Activated CD4-positive, CD25-positive, alpha-beta regulatory T cell (primary cell): Measurements from ENCODE around the gene WAS.
"Not testable (repeated sequence)": the region's sequence is repeated elsewhere in the genome, so short reads cannot be mapped to it uniquely, and the experiment has no call there.

Experiments
- DNase-seq, 4 experiments: peaks; one replicate each; lab custom pipeline; 2025; lab: John Stamatoyannopoulos, UW

Gene WAS

GRCh38 chrX:48685416-48685815, 1.8 kb downstream of the WAS start:
- DNase-seq: no peak

DNA sequence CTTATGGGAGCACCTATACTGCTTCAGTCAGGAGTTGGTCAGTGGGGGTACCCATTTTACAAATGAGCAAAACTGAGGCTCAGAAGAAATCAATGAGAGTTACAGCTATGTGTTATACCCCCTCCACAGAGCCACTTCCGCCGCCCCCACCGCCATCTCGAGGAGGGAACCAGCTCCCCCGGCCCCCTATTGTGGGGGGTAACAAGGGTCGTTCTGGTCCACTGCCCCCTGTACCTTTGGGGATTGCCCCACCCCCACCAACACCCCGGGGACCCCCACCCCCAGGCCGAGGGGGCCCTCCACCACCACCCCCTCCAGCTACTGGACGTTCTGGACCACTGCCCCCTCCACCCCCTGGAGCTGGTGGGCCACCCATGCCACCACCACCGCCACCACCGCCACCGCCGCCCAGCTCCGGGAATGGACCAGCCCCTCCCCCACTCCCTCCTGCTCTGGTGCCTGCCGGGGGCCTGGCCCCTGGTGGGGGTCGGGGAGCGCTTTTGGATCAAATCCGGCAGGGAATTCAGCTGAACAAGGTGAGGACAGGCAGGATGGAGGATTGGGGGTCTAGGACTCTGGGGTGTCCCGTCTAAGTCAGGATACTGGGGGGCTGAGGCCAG, 5.0 kb downstream of the WAS start:
- no peak for DNase-seq

DNA sequence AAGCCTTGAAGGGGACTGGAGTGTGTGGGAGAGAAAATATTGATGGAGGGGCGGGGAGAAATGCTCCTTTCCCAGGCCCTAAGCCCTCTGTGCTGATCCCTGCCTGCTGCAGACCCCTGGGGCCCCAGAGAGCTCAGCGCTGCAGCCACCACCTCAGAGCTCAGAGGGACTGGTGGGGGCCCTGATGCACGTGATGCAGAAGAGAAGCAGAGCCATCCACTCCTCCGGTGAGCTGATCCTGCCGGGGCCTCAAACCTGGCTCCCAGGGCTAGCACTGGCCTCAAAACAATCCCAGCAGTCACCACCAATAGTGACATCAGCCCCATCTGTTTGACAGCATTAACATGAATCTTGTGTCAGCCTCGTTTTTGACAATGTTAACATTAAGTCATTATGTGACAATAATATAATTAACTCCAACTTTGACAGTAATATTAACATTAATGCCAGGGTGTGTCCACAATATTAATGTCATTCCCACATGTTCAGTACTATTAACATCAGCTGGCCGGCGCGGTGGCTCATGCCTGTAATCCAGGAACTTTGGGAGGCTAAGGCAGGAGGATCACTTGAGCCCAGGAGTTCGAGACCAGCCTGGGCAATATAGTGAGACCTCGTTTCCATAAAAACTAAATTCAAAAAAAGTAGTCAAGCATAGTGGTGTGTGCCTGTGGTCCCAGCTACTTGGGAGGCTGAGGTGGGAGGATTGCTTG, 5.8 kb downstream of the WAS start:
- DNase-seq: no peak

DNA sequence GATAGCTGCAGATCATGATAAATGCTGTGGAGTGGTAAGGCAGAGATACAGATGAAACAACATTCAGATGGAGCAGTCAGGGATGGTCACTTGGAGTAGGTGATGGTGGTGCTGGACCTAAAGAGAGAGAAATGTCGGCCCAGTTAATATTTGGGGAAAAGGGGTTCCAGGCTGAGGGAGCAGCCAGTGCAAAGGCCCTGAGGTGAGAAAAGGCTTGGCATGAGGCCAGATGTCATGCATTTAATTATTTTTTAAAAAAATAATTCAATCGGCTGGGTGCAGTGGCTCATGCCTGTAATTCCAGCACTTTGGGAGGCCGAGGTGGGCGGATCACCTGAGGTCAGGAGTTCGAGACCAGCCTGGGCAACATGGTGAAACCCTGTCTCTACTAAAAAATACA, 8.1 kb downstream of the WAS start:
- not testable (repeated sequence) for DNase-seq

GRCh38 chrX:48694776-48695533, 11.4 kb downstream of the WAS start:
- no peak for DNase-seq

DNA sequence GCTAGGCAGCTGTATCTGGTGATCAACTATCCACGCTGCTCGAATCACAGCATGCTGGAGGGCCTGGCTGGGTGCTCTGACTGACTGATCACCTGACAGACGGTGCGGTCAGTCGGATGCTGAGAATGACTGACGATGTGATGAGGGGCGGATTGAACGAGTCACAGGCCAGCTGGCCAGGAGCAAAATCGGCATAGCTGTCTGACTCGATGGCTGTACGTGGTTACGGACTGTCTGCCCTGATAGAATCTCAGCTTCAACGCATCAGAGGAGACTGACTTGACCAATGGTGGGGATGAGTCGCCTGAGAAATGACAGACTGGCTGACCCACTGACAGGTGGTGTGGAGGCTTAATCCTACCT, 11.9 kb downstream of the WAS start:
- no peak for DNase-seq

DNA sequence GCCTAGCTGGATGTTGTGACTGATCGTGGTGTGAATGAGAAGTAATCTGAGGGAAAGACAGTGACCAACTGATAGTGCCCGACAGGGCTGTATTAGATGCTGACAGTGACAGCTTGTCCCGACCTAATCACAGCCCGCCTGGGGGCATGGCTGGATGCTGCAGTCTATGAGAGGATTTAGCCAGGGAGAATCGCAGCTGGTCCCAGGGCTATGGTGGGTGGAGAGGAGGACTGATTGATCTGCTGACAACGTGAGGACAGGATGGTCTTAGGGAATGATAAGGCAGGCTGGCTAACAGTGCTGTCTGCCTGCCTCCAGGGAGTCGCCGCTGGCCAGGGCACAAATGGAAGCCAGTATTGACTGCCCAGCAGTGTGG, 12.3 kb downstream of the WAS start:
- no peak for DNase-seq

- DNase-seq: peak; percentile 45 to 79 (median 68)
Measured at GRCh38 chrX:48696301-48696908, 12.8 kb downstream of the WAS start, which contains the start of gene SUV39H1. Gene SUV39H1 (plus strand): TSS chrX:48696734. CDS start chrX:48696785, 51 bp downstream.

GRCh38 chrX:48696909-48697727, 13.5 kb downstream of the WAS start:
- no peak for DNase-seq

GRCh38 chrX:48698306-48698705, 14.7 kb downstream of the WAS start:
- no peak for DNase-seq

GRCh38 chrX:48700246-48700645, 16.6 kb downstream of the WAS start:
- no peak for DNase-seq

GRCh38 chrX:48700951-48701653, 17.5 kb downstream of the WAS start:
- DNase-seq: no peak

DNA sequence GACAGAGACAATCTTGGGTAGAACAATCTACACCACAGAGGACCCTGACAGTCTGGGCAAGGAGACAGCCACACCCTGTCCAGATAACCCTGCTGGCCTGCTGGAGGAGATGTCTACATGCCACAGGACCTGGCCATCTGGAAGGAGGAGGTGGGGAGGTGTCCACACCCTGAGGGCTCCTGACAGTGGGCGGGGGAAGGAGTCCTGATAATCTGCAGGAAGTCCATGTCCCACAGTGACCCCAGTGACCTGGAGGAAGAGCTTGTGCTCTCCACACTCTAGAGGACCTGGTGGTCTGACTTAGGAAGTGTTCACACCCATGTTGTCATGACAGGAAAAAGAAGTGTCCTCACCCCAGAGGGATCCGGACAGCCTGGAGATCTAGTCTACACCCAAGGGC, 18.4 kb downstream of the WAS start:
- DNase-seq: no peak

GRCh38 chrX:48702716-48703115, 19.1 kb downstream of the WAS start:
- DNase-seq: no peak

DNA sequence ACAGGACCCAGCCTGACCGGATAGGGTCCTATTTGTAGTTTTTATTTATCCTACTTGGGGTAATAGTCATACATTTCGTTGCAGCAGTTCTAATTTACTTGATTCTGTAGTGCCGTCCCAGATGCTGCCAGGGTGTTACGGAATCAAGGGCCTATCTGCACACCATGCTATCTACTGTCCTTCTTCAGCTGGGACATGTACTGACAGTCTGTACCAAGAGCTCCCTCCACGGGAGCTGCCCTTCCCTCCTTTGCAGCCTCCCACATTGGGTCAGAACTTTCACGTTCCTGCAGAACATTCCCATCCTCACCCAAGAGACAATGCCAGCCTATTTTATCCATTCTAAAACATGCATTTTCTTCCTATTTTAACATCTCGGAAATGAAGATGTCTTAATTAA, 19.6 kb downstream of the WAS start:
- no peak for DNase-seq

DNA sequence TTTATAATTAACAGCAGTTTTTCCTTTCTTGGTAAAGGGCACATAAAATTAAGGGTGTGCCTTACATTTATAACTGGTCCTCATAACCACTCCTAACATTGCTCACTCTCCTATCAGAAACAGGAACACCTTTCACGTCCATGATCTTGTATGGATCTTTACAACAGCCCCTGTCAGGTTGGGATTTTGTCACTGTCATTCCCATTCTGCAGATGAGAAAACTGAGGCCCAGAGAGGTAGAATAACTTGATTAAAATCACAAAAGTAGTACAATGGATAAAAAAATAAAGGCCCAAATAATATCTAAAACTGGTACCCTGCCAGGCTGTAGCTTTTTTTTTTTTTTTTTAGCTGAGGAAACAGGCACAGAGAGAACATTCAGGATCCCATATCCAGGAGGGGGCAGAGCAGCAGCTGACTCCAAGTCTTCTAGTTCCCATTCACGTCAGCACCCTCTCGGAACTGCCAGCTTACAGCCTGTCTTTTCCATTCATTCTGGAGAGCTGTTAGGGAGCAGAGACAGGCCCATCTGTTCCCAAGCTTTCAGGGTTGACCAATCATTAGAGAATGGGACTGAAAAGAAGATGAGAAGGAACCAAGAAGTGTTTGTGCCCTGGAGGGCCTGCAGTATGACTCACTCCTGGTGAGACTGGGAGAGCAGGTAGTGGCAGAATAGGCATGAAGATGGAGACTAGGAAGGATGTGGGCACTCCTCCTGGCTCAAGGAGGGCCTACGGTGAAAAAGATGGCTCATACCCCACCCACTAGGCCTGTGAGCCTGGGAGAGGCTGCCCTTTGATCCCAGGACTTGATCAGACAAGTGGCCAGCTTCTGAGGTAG, 20.3 kb downstream of the WAS start:
- DNase-seq: no peak

GRCh38 chrX:48705871-48706270, 22.3 kb downstream of the WAS start:
- DNase-seq: no peak

GRCh38 chrX:48709522-48710112, 26.0 kb downstream of the WAS start:
- no peak for DNase-seq

DNA sequence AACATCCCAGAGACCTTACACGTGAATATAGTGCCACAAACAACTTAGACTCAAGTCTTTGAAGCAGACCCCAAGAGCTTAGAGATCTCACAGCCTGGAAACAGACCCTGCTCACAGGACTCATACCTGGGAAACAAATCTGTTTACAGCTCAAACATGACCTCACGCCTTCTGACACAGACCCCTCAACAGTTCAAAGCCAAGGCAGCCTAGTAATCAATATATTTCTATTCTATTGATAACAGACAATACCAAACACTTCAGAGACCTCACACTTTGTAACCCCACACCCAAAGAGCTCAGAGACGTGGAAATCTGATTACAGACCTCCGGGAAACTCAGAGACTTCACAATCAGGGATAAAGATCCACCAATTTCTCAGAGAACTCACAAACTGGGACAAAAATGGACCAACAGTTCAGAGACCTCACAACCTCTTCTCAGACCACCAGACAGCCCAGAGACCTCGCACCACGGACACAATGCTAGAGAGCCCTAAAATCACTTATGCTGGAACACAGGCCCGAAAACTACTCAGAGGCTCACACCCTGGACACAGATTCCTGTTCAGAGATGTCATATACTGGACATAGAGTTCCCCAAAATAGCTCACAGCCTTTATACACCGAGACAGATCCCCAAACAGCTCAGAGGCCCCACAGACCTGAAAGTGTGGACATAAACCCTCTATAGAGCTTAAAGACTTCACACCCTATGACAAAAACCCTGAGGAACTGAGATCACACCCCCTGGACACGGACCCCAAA, 27.7 kb downstream of the WAS start:
- DNase-seq: no peak
